GM18526 (cell line): ENCODE measurements around the gene ADCY5.

Source experiments
- POLR2A ChIP-seq: IDR thresholded peaks from 3 replicates; pipeline ENCODE4 v1.6.1; 2011; ENCODE audit not compliant: insufficient read length; ENCODE audit errors: extremely low read depth

The ADCY5 gene

DNA sequence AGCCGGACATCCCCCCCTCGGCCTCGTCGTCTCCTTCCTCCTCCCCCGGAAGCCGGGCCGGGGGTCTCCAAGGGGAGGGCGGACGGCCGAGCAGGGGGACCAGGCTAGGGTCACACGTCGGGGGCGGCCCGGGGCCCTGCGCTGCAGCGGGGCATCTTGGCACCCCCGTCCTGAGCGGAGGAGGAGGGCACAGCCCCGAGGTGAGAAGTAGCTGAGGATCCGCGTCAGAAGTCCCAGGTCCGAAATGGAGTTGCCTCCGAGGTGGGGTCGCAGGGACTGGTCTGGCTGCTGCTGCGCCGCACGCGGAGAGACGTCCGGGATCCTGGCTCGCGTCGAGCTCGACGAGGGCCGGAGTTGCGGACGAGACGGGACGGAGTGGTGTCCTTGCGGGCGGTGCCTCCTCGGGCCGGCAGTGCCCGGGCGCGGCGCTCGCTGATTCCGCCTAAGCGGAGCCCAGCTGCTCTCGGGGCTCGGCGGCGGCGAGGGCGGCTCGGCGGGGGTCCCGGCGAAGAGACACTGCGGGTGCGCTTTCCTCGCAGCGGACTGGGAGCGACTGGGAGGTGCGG, at the start of gene ADCY5:
Gene ADCY5 (minus strand): TSS at position 555 of the 566 bp plus-strand sequence. CDS start 545 bp downstream, at position 10.
- no peak for TF ChIP-seq POLR2A

DNA sequence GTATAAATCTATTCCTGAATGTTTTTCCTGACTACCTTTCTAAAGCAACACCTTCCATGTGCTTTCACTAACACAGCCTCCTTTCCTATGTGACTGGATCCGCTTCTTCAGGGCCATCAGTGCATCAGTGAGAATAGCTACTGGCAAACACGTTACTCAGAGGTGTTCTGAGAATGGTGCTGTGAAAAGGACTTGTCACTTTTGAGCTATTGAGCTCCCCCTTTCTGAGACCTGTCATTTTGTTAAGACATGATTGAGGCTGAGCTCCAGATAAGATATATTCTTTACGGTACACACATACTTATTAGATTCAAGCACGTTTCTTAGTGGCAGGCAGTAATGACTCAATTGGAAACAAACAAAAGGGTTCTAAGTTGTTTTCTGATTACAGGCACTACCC, 45.0 kb upstream of the ADCY5 start:
- TF ChIP-seq POLR2A, result no peak

DNA sequence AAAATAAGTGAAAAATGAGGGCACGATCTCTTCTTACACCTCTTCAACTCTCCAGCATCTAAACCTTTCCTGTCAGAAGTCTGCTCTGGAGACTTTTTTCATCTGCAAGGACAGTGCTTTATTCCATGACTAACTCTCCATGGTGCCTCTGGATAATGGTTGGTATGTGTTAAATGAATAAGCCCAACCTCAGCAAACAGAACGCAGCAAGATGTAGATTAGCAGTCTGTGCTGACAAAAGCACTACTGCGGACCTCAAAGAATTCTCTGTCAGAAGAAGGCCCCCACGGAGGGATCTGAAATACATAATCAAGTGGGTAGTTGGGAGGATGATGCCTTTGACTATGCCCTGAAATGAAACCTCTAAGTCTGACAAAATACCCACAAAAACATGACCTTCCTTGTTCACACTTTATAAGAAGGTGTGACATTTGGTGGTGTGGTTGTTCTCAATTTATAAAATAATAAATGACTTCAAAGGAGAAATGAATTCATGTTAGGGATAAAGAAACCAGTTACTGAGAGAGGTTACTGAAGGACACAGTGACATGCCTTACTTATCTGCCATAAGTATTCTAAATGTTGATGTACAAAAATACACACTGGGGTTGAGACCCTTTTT, 43.2 kb upstream of the ADCY5 start:
- TF ChIP-seq POLR2A, result no peak

DNA sequence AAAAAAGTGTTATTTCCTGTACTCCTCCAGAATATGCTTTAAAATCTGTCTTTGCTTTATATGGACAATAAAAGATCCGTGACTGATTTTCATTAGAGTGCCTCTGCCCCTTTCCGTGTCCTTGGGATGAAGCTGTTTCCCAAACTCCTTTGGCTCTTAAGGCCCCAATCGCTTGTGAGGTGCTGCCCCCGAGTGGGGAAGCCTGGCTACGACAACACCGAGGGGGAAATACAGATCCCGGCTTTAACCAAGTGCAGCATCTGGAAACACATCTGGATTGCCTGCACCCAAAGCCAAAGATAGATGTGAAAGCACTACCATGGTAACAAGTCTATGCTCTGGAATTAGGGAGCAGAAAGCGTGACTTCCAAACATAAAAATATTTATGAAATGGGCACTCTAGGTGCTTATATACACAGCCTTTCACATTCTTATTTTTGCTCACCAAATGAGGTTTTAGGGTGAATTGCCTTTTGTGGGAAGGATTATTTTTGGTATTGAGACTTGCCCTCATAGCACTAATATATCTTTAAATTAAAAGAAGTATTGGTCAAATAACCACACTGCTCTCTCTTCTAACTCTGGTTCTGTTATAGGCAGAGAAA, 40.6 kb upstream of the ADCY5 start:
- TF ChIP-seq POLR2A, result no peak

DNA sequence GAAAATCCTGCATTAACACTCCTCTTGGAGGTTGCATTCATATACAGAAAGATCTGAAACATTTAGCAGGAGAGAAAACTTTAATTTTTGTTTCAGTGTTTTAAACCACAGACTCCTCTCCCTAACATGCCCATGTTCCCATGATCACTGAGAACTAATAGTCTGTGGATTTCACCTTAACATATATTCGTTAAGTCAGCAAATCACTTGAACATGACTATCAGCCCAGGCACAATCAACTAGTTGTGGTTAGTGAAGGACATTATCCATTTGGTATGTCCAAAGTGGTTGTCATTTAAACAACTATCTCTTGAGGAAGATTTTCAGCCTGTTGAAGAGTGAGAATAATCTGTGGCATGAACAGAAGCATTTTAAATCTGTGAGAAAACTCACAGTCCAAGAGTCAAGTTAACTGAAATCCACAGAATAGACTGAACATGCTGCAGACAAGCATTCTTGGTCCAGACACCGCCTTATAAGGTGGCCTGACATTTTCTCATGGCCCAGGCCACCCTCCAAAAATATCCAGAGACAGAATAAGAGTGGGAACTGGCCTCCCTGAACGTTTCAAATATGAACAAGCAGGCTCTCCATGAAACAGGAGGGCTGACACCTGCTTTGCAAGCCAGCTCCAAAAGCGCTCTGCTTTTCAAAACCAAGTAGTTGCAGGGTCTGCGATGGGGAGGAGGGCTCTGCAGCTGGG, 39.9 kb upstream of the ADCY5 start:
- no peak for TF ChIP-seq POLR2A

DNA sequence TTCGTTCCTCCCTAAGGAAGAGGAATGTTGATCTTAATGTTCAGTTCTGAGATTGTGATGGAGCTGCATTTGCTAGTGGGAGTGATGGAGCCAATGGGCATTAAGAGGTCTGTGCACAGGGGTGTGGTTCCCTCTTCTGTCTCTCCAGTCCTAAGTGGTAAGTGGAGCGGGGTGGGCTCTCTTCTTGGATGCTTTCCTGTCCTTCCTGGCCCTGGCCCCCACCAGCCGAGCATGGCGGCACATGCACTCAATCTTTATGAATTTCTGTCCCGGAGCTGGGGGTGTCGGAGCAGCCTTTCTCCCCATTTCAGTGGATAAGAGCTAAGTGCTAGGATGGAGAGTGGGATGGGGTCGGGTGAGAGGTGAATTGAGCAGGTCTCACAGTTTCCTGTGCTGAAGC, 37.6 kb upstream of the ADCY5 start:
- no peak for TF ChIP-seq POLR2A

DNA sequence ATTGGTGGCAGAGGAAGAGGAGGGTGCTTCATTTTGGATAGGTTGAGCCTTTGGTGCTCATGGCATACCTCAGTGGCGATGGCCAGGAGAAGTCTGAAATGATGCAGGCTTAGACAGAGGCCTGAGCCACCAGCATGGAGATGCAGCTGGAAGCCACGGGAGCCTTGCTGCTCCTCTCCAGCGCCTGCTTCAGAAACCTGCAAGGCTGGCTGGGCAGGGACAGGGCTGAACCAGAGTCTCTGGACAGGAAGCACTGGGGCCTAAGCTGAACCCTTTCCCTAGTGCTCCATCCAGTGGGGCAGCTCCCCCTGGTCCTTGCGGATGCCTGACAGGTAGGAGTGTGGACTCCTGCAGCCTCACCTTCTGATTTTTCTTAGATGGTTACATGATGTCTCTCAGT, 36.7 kb upstream of the ADCY5 start:
- no peak for TF ChIP-seq POLR2A

DNA sequence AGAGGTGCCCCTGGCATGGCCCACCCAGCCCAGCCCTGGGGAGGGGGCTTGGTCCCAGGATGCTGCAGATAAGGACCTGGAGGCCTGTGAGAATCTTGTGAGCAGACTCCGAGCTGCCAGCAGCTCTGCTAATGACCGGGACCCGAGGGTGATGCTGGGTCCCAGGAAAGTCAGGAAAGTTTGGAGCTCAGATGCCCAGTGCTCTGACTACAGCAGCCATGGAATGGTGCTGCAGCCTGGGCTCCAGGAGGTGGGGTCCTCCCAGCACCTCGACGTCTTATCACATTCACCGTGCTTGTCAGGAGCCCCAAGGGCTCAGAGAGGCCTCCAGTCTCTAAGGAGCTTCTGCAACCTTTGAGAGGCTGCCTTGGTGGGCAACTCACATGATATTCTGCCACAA, 34.3 kb upstream of the ADCY5 start:
- TF ChIP-seq POLR2A, result no peak

DNA sequence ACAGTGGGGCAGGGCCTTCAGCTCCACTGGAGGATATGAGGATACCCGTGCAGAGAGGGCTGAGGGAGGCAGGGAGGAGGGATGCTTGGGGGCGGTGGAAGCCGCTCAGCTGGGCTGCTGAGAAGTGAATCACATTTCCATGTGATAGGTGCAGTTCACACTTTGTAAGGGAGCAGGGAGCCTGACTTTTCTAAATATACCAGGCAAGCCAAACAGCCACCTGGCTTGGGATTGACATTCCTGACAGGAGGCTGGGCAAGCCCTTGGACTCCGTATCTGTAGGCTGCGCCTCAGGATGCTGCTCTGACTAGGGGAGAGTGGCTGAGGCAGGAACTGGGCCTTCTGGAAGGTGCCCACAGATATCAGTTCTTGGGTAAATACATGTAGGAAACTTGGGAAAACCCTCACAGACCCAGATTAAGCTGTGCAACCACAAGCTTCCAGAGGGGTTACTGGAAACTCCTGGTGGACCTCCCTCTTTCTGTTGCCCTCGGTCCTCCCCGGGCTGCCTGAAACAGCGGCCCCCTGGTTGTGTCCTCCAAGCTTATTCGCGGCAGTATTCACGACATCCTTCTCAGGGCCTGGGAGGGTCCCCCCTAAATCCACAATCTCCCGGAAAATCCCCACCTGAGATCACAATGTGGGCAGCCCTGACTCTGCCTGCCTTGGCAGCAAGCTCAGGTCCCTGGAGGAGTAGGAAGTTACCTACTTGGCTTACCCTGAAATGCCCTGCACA, 33.0 kb upstream of the ADCY5 start:
- no peak for TF ChIP-seq POLR2A

DNA sequence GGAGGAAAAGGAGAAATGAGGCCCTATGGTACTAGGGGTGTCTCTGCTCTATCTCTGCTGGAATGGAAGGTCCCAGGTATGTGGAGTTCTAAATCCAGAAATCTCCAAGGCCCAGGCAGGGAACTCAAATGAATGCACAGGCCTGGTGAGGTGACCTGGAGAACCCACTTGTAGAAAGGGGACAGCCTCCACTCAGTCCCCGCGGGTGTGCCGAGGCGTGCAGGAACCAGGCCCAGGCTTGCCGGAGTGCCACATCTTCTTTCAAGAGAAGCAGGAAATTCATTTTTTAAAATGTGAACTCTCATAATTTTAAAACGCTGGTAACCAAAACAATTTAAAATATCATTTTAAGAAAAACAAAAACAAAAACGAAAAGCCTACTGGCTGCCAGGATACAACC, 32.2 kb upstream of the ADCY5 start:
- TF ChIP-seq POLR2A, result no peak

DNA sequence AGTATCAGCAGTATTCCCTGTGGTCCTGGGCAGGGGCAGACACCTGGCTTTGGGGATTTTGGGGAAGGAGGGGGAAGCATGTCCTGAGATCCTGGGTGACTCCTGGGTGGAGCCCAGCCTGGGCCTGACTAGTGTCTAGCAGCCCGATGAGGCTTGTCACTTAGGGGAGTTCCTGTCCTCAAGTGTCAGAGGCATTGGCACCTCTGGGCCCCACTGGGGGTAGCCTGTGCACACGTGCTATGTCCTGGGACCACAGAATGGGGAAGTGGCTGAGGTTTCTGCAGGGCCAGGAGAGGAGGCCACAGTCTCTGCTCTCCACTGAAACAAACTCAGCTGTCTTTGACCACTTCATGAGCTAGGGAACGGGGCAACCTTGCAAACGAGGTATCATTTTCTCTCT, 31.5 kb upstream of the ADCY5 start:
- TF ChIP-seq POLR2A, result no peak

DNA sequence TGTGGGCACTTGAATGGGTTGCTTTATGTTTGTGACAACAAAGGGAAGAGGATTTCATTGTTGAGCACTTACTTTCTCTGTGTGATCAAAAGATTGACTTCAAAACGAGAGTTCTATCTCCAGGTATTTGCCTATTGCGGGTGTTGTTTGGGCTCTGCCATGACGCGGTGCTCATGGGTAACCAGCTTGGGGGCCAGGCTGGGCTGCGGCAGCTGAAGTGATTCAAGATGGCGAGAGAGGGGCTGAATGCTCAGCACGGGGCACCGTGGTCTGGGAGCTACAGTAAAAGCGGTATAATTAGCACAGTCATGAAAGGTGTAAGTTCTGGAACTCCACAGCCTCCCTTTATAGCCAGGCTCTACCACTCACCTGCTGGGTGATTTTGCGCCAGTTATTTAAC, 31.0 kb upstream of the ADCY5 start:
- TF ChIP-seq POLR2A, result no peak

DNA sequence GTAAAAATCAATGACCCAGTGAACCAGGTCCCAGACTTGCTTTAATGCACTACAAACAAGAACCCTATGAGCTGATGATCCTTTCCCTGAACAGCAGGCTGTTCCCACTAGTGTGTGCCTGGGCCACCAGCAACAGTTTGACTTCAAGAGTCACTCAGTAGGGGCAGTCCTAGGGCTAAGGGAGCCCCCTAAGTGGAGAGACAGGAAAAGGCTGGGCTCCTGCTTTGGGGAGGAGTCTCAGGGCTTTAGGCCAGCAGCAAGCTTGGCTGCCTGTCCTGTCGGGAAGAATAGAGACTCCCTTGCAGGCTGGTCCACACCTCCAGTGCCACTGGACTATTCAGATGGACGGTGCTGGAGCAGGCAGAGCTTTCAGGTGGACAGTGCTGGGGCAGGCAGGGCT, 29.4 kb upstream of the ADCY5 start:
- TF ChIP-seq POLR2A, result no peak

DNA sequence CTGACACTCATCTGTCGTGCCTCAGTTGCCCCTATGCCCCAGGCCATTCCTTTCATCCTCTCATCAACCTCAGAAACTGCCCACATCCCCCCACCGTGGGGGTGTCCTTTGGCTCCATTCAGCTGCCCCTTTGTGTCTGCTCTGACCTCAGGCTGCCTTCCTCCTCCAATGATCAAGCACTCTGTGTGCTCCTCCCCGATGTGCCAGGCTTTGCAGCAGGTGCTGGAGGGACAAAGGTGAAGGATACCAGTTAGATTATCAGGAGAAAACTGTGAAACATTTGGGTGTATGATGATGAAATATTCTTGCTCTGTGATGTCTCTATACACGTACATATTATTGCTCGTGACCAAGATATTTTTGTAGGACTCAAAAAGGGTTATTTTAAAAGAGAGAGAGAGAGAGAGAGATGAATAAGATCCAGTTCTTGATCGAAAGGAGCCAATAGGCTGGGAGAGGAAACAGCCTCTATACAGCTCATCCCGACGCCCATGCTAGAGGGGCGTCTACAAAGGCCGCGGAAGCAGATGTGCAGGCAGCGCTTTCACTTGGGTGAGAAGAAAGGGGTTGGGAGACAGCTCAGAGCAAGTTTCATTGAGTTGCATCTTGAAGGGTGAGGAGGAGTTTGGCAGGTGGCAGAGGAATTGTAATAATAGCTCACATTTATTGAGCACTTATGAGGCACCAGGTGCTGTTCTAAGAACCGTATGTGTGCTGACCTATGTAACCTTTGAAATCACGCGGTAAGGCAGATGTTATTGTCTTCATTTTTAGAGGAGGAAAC, 28.3 kb upstream of the ADCY5 start:
- no peak for TF ChIP-seq POLR2A

DNA sequence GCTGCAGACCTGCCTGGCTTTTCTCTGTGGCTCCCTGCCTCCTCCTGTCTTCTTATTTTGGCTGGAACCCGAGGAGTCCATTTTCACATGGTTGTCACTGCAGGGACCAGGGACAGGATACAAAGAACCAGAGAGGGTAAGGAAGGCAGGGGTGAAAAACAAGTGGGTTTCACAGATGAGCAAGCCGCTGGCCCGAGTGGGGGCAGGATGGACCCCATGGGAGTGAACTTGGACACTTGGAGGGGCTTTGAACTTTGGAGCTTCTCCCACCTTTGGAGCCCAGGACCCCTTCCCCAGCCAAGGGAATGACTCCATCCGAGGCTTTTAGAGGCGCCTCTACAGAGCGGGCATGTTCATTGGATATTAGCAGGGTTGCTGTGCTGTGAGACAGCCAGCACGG, 26.9 kb upstream of the ADCY5 start:
- no peak for TF ChIP-seq POLR2A
